Bone marrow (tissue), 2 donors: ENCODE data around the gene SLC66A1.

ENCODE experiments used
- DNase-seq, 2 donors: peaks; one replicate each; lab custom pipeline; 2025; lab: John Stamatoyannopoulos, UW

The SLC66A1 gene

DNA sequence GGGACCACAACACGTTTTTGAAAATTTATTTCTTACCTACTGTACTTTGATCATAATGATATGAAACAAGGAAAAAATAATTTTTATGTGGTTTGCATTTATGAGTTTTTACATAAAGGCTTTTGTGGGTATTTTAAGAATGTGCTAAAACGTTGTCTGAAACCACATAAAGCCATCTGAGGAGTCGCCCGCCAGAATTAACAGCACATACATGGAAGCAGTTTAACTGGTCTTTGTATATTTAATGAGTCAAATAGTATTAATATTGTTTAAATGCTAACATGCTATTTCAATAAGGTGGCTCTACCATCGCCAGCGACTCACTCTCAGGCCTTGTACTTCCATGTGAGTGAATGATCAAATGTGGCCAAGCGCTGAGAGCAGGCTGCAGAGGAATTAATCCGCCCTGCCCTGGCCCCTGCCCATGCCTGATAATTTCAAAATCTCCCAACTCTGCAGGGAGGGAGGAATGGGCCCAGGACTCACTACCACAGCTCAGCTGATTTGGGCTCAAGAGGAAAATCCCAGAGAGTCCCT is 49.6 kb downstream of the SLC66A1 start:
- no peak for DNase-seq

DNA sequence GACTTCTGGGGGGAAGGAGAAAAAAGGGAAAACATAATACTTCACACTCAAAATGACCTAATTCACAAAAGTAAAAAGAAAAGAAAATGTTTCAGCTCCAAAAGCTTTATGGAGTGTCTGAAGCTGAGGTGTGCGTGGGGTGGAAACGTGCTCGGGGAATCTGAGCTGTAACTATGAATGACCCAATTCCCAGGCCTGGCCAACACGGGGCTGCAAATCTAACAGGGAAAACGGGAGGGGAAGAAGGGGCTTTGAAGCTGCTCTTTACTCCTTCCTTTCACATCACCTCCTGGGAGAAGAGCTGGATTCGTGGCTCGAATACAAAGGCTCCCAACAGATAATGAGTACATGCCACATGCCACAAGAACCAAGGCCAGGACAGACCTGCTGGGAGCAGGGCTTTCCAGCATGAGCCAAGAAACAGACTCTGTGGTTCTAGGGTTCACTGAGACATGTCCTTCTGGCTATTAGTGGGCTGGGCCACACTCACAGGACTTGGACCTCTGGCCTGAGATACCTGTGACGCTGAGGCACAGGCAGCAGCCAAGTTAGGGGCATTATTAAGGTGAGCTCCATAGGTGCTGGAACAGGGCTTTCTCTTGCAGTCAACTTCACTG is 51.5 kb downstream of the SLC66A1 start:
- no peak for DNase-seq

DNA sequence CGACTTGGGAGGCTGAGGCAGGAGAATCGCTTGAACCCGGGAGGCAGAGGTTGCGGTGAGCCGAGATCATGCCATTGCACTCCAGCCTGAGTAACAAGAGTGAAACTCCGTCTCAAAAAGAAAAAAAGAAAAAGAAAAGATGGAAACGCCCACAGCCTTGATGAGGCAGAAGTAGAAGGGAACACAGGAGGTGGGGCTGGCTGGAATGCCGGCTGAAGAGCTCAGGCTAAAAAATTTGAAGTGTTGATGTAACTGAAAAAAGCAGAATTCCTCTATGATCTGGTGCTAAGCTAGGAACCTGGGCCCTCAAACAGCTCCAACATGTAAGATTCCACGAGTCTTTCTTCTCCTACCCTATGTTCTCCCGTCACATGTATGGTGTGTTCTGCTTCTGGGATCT is 53.6 kb downstream of the SLC66A1 start:
- no peak for DNase-seq

DNA sequence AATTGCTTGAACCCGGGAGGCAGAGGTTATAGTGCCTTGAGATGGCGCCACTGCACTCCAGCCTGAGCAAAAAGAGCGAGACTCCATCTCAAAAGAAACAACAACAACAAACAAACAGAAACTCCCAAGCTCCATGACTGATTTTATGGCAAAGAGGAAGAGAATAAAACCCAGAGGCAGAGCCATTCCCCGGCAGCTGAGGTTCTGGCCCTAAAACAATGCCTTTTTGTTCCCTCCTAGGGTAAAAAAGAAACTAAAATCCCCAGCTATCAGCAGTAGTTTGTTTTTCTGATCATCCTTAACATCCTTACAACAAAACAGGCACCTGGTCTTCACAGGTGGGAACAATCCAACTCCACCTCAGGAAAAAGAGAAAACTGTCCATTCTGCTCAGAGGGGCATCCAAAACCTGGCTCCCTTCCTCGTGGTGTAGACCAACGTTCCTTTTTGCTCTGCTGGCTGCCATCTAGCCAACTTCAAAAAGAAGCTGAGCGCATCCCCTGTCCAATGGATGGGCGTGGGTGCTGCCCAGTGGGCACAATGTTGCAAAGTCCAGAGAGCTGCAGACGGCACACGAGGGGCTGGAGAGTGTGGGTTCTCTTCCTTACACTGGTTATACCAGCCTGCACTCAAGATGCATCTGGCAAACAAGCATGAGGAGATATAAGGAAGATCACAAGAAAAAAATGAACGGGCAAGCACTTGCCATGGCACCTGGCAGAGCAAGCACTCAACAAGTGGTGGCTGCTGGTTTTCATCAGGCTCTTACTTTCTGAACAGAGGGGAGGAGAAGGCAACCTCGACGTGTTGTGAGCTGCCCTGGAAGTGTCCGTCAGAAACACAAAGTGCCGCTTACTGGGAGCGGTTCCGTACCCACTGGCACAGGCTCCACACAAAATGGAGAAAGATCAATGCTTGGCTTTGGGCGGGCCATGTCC is 54.7 kb downstream of the SLC66A1 start:
- no peak for DNase-seq

DNA sequence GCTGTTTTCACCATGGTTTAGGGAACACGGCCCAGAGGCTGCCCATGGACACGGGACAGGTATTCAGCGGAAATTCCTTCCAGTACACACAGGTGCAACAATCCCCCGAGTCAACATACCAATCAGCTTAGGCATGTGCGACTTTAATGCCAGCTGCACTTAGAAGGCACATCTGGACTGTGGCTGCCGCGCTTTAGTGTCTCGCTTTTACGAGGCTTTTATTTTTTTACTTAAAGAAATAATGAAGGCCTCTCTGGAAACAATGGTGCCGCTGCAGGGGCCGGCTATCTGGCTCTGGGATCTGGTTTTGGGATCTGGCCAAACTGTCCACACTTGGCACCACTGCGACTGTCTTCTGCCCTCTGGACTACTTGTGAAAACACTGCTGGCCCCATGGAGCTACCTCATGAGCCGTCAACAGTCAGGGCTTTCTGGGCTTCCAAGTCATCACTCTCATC is 55.5 kb downstream of the SLC66A1 start:
- no peak for DNase-seq

DNA sequence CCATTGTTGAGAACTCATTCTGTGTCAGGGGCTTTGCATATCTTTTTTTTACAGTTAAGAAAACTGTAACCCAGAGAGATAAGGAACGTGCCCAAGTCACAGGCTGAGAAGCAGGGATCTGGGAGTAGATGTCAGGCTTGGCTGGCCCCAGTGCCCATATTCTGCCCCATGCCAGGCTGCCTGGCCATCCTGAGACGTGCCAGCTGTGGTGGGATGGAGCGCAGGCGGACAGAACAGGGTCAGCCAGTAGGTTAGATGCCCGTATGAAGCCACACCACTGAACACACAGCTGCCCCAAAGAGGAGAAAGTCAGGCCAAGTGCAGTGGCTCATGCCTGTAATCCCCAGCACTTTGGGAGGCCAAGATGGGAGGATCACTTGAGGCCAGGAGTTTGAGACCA is 55.9 kb downstream of the SLC66A1 start:
- no peak for DNase-seq

DNA sequence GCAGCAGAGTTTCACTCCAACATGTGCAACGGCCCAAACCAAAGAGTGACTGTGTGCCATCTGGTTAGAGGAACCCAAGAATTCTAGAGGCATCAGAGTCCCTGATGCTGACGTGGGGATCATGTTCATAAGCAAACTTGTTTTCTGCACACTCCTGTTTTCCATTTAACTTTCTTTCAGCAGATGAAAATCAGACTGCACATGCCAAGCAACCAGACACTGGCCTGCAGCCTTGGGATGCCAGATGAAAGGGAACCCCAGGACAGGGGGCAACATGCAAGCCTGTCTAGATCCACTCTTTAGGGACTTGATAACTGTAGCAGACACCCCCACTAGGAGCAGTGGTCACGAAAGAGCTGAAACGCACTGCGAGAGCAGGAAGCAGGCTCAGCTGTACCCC is 56.8 kb downstream of the SLC66A1 start:
- DNase-seq = no peak

DNA sequence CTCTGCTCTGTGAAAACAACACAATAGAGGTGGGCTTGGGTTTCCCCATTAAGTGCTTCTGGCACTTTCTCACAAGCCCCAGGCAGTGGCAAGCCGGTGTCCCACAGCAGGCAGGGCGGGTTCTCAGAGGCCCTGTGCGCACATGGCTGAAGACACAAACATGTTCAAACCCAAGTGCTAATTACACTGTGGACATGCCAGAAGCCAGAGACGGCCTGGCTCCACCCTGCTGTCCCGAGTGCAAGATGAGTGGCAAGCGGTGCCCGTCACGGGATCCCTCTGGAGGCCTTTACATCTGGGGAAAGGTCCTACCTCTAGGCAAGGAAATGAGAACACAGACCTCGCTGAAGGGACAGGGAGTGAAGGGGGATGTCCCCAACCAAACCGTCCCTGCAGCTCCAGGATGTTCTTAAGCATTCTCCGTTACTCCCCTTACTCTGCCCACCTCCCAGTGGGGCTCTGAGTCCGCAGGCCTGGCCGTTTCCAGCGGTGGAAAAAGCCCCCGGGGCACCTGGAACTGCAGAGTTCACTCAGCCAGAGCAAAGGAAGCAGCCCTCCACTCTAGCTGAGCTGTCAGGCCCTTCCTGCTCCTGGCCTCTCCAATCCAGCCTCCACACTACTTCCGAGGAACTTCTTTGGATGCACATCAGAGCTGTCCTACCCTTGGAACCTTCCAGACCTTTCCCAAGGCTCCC is 57.4 kb downstream of the SLC66A1 start:
- no peak for DNase-seq

DNA sequence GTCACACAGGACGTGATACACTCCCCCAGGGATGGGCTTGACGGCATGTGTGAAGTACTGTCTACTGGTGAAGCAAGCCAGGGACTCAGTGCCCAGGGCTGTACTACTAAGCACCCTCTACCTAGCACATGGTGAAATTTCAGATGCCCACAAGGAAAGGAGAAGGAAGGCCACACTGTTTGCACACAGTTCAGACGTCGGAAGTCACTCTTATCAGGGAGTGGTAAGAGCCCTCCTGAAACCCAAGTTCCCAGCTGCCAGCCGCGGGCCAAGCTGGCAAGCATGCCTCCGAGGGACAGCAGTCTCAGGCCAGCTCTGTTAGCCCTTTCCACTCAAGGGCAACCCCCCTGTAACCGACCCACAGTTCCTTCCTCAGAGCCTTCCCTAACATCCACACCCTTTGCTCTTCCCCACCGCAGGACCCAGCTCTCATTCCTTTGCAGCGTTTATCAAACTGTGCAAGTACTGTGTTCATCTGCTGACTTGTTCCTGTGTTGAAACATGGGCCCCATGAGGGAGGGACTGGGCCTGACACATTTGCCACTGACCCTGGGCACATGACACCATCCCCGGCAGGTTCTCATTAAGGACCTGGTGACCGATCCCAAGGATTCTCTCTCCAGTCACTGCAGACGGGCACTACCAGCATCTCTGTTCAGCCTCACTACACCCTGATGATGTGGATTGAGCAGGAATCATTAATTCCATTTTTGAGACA is 58.5 kb downstream of the SLC66A1 start:
- no peak for DNase-seq

DNA sequence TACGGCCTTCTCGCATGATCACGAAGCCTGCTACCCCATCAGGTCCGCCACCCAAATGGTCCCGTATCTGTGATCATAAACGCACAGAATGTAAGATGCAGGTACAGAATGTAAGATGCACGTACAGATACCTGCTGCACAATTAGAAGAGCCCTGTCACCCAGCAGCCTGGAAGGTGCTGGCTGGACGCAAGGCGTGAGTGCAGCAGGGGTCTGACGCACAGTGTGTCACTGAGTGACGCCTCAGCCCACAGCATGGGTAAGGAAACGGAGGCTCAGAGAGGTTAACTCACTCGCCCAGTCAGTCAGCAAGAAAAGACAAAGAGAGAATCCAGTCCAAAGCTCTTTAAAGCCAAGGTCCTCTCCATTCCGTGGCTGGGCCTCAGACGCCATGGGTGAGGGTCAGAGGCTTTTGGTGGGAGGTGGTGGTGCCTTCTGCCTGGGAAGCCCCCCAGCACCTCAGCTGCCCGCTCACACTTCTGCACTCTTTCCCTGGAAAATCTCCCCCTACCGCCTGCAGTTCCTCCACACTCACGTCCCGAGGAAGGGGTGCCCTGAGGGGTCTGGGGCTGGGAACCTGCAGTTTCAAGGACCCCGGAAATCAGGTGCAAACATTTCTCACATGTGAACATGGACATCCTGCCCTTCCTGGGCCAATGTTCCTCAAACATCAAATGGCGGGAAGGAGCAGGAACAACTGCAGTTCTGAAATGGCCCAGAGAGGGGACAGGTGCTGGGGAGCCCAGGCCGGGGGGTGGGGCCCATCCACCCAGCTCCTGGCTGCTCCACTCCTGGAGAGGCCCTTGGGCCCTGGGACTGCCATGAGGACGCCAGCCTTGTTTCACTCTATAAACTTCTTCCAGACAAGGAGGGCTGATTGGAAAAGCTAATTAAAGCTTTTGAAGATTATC is 59.4 kb downstream of the SLC66A1 start:
- no peak for DNase-seq

DNA sequence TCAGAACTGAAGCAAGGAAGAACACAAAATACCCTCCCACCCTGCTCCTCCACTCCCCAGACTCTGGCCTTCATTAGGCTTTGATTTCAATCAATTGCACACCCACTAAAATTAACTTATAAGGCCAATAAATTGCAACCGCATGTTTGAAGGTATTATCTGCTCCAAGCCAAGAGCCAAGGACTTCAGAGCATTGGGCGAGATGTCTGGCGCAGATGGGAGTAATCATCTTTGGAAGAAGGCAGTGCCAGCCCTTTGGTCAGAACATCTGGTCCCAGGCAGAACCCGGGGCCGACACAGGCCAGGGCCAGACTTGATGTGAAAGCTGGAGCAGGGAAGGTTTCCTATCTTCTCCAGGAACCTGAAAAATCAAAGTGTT is 60.0 kb downstream of the SLC66A1 start:
- DNase-seq = no peak

DNA sequence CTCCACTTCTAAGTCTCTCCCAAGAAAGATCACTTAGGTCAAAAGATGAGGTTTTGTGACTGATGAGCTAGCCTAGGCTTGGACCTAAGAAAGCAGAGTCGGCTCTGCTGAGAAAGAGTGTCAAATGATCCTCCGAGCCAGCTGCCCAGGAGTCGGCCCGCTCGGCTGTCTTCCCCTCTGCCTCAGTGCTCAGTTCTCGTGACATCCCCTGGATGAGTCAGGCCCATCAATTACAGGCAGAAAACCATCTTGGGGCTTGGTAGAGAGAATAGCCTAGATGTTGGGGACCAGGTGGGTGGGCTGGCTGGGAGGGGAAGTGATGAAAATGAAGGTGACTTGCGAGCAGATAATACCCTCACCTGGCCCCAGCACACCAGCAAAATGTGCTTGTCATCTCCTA is 60.5 kb downstream of the SLC66A1 start:
- no peak for DNase-seq

DNA sequence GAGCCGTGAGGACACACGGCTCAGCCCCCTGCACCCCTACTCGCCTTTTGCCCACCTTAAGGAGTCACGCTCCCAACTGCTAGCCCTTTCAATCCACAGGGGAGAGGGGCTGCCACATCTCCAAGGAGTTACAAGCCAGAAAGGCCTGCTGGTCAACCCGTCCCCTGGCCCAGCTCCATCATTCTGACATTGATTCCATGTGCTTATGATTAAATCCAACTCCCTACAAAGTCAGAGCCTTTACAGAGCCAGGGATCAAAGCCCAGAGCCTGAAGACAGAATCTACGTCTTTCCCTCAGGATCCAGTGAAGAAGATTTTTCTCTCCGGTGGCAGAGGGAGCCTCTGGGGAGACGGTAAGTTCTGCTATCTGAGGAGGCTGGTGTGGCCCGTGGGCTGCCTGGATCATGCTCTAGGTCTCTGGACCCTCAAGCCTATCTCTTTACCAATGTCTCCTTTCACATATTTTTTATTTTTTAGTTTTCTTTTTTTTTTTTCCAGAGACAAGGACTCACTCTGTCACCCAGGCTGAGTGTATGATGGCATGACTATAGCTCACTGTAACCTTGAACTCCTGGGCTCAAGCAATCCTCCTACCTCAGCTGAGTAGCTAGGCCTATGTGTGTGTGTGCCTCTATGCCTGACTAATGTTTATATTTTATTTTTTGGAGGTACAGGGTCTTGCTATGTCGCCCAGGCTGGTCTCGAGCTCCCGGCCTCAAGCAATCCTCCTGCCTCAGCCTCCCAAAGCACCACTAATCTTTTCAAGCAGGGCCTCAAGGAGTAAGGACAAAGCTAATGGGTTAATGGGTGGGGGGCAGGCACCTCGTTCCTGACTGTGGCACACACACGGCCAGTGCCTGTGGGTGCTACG is 61.3 kb downstream of the SLC66A1 start:
- no peak for DNase-seq

DNA sequence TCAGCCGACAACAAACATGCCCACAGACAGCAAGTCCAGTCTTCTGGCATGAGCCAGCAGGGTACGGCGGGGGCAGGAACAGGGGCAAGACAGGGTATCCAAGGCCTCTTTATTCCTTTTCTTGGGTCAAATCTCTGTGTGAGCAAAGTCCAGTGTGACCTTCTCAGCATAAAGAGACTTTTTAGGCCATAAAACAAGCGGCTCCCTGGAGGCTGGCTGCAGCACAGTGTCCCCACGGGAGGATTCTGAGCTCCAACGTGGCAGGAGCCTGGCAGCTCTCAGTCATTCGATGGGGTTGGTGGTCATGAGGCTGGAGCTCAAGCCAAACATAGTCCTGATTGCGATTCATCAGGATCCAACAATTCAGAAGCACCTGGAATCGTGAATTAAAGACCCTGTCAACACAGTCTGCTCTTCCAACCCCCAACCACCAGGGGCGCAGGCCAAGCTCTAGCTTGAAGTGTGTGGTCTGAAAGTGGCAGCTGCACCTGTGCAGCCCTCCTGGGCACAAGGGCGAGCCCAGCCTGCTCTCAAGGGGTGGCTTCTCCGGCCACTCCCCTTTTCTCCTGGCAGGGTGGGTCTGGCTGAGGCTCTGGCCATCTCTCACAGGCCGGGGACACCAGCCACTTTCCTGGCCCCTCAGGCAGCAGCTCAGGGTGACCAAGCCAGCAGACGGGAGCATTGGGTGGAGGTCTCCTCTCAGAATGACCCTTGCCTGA is 62.1 kb downstream of the SLC66A1 start:
- no peak for DNase-seq

DNA sequence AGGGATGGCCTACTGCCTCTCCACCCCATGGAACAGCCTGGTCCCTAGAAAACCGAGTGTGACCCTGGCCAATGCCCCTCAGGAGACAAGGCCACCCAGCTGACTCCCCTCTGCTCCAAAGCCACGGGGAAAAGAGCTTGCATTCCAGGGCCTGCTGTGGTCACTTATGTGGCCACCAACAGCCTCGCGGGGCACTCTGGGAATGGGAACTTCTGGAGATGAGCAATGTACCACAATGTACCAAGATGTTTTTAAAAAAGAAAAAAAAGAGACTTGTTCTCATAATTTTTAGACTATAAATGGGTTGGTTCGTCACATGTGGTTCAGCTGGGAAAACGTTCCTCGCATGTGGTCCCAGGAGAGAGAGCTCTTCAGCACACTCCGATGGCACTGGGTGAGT is 62.8 kb downstream of the SLC66A1 start:
- no peak for DNase-seq

DNA sequence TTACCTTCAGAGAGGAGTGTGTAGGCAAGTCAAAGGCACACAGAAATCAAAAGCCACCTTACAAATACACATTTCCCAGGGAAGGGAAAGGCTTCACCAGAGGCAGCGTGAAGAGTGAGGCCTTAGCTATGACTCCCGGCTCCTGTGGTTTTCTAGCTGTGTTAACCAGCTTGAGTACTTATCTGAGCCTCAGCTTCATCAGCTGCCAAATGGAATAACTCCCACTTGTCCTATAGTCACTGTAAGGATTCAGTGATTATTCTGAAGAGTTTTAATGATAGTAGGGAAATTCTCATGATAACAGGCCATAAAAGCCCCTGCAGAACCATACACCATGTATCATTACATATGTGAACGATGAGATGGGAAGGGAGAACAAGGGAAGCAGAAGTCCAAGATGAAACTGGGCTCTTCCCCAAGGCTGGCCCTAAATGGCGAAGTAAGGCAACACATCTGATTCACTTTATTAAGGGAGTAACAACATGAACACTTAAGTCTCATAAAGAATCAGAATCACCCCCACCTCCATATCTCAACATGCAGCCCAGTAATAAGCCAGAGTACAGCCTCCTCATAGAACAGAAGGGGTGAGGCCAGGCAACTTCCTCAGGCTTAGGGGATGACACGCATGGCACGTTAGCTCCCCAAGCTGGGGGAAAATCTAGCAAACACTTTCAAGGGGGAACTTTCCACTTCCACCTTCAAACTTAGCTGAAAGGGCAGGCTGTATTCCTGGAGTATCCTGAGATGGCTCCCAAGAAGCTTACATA is 63.7 kb downstream of the SLC66A1 start:
- no peak for DNase-seq

DNA sequence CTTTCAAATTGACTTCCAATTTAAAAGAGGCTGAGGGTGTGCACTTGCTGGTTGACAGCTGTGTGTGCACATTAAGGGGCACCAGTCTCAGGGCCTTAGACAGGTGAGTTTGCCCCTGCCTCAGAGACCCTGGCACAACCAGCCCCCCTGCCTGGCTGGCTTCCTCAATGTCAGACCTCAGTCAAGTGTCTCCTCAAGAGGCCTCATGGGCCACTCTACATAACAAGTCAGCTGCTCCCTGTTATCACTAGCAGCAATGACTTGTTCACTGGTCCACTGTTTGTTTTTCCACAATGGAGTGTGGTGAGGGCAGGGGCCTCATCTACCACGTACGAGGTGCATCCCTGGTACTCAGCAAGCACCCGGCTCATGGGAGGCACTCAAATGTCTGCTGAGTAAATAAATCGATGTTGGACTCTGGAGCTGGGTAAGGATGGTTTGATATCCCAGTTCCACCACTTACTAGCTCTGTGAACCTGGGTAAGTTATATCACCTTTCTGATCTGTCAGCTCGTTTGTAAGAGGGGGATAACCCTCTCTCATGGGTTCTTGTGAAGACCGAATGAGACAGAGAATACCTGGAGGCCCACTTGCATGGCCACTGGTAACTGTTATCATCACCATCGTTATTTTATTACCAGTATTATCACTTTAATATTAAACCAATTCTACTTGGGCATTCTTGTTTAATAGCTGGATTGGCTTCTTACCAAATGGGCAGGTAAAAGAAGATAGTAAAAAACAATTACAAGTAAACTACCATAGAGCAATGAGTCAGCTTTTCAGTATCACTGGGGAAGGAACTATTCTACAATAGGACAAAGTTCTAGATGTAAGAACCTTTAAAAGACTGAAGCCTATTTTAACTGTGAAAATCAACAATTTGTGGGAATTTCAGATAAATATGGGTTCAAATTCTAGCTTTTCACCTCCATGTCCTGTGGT is 64.6 kb downstream of the SLC66A1 start:
- DNase-seq = no peak
